Kidney (tissue), 14 donors: ENCODE data around the gene DNAAF1. TPM values are rescaled to one million over a fixed set of nuclear protein-coding genes. Genes with fewer than 3 reads are reported as not detected.

Experiments used
- DNase-seq, 5 donors: peaks; one replicate each; pipeline ENCODE4 v3.0.0-alpha.2; 2013 to 2020
- FAIRE-seq: peaks from 2 replicates; lab custom pipeline; 2012; peaks lifted over from hg19 to GRCh38; lab: Jason Lieb, UNC
- H3K27ac ChIP-seq, 2 donors: one replicate each; pipeline ENCODE4 v1.7.0; 2013; ENCODE audit warnings: low read depth in 2 of 2, low read length in 2 of 2, inconsistent platforms in 1 of 2
- H3K27me3 ChIP-seq: one replicate; pipeline ENCODE4 v1.7.1; 2013; ENCODE audit warnings: low read length, inconsistent platforms; ENCODE audit not compliant: control insufficient read depth, insufficient read depth
- H3K36me3 ChIP-seq, 3 donors: one replicate each; pipeline versions ENCODE4 v1.7.0 to v1.7.1; 2013; ENCODE audit warnings: low read length in 3 of 3, control low read depth in 1 of 3, inconsistent platforms in 1 of 3; ENCODE audit not compliant: insufficient read depth in 3 of 3, control insufficient read depth in 2 of 3
- H3K4me1 ChIP-seq, 3 donors: one replicate each; pipeline versions ENCODE4 v1.7.0 to v1.7.1; 2013; ENCODE audit warnings: low read length in 3 of 3, inconsistent platforms in 1 of 3, low read depth in 1 of 3; ENCODE audit not compliant: control insufficient read depth in 2 of 3, insufficient read depth in 2 of 3
- H3K4me3 ChIP-seq, 3 donors: one replicate each; pipeline versions ENCODE4 v1.7.0 to v1.8.1; 2013; ENCODE audit warnings: low read length in 3 of 3, control low read depth in 1 of 3, inconsistent platforms in 1 of 3
- H3K9ac ChIP-seq, 3 donors: one replicate each; pipeline versions ENCODE4 v1.7.0 to v1.7.1; 2013; ENCODE audit warnings: low read length in 3 of 3, control low read depth in 1 of 3, inconsistent platforms in 1 of 3
- H3K9me3 ChIP-seq, 3 donors: one replicate each; pipeline versions ENCODE4 v1.7.0 to v1.7.1; 2013; ENCODE audit warnings: low read length in 3 of 3, control low read depth in 1 of 3, inconsistent platforms in 1 of 3; ENCODE audit not compliant: control insufficient read depth in 2 of 3, insufficient read depth in 1 of 3
- intact Hi-C: fragments of 100-400 bp; cut with DNase I; formaldehyde crosslinking; loops from one replicate; pipeline ENCODE4 v1.11.1; 2022
- polyA plus RNA-seq: library from polyadenylated mRNA; stranded (reverse); fragments of 350-450 nt; fragmentation: Illumina TruSeq; extraction: RNeasy Lipid Tissue Mini Kit (QIAGEN cat#74804); gene quantifications from one replicate; pipeline ENCODE4 v1.2.3, GENCODE V29; 2014; ENCODE audit warnings: low read depth, low replicate concordance; ENCODE audit not compliant: insufficient read depth
- total RNA-seq: library from RNA; stranded (reverse); fragmentation: NEBNext Ultra II Directional; extraction: Animal tissue kit (Norgen Biotek cat#: 25700); gene quantifications from one replicate; pipeline ENCODE4 v1.2.1, GENCODE V29; 2021
- TF ChIP-seq, protein P1 (sequence below): IDR thresholded peaks from 3 replicates; pipeline ENCODE4 v1.5.1; 2012; ENCODE audit warnings: mild to moderate bottlenecking, moderate library complexity, borderline replicate concordance; ENCODE audit not compliant: insufficient read depth; ENCODE audit errors: extremely low read depth
- donor health status: control.
- donor health status: control.
- donor health status: control.
- donor health status: control.
- donor health status: control.
- donor health status: DM: yes; HTN: yes; CAD: no.
- donor health status: Normal renal cell carcinoma (clear cell type).

DNAAF1 gene
- total and polyA plus RNA-seq, 2 donors from 2014 or later: 2.4 to 4.8 TPM

GRCh38 chr16:84159800-84160199, 14.7 kb downstream of the DNAAF1 start:
- intact Hi-C loops: no loop called here
- no peaks in the 10 kb centered on the region for H3K27me3 ChIP-seq
- no peak overlapping the region for H3K4me3 ChIP-seq
- FAIRE-seq (no peak), DNase-seq (no peak)
- no peaks in the 10 kb centered on the region for H3K9me3 ChIP-seq
- H3K4me1 ChIP-seq: no peaks in the 10 kb centered on the region
- H3K9ac ChIP-seq: no peak overlapping the region
- no peak overlapping the region for H3K27ac ChIP-seq
- no peaks in the 10 kb centered on the region for H3K36me3 ChIP-seq
- TF ChIP-seq, protein P1, sequence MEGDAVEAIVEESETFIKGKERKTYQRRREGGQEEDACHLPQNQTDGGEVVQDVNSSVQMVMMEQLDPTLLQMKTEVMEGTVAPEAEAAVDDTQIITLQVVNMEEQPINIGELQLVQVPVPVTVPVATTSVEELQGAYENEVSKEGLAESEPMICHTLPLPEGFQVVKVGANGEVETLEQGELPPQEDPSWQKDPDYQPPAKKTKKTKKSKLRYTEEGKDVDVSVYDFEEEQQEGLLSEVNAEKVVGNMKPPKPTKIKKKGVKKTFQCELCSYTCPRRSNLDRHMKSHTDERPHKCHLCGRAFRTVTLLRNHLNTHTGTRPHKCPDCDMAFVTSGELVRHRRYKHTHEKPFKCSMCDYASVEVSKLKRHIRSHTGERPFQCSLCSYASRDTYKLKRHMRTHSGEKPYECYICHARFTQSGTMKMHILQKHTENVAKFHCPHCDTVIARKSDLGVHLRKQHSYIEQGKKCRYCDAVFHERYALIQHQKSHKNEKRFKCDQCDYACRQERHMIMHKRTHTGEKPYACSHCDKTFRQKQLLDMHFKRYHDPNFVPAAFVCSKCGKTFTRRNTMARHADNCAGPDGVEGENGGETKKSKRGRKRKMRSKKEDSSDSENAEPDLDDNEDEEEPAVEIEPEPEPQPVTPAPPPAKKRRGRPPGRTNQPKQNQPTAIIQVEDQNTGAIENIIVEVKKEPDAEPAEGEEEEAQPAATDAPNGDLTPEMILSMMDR: no peak

- Histone ChIP-seq H3K27ac (no peak overlapping the region), H3K36me3 (no peaks in the 10 kb centered on the region), H3K27me3 (no peaks in the 10 kb centered on the region), H3K9me3 (no peaks in the 10 kb centered on the region), H3K9ac (no peak overlapping the region), H3K4me3 (no peak overlapping the region), H3K4me1 (no peaks in the 10 kb centered on the region)
- intact Hi-C loops: no loop called here
- DNase-seq: no peak
- TF ChIP-seq, protein P1: no peak
- no peak for FAIRE-seq
Measured at GRCh38 chr16:84161037-84161436, 15.9 kb downstream of the DNAAF1 start.

DNA sequence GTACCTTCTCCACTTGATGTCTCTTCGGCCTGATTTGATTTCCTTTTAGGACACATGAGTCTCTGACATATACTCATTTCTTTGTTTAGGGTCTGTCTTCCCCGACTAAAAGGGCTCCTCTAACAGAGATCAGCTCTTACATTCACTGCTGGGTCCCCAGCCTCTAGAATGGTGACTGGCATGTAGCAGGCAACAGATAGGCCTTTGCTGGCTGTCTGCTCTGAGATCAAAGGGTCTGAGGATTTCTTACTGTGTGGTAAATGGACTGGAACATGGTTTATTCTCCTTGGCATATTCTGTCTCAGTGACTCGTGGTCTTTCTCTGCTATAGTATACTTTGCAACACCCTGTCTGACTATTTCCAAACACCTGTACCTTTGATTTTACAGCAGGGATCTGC, 16.7 kb downstream of the DNAAF1 start:
- H3K27ac ChIP-seq: no peak overlapping the region
- H3K4me3 ChIP-seq: no peak overlapping the region
- H3K4me1 ChIP-seq: no peaks in the 10 kb centered on the region
- H3K27me3 ChIP-seq: no peaks in the 10 kb centered on the region
- intact Hi-C loops: no loop called here
- H3K9me3 ChIP-seq: no peaks in the 10 kb centered on the region
- no peaks in the 10 kb centered on the region for H3K36me3 ChIP-seq
- TF ChIP-seq, protein P1: no peak
- no peak overlapping the region for H3K9ac ChIP-seq
- DNase-seq: peak in 3 of 5 donors; percentile 57 to 89 (median 78)
- no peak for FAIRE-seq

GRCh38 chr16:84165746-84166145, 20.6 kb downstream of the DNAAF1 start:
- Histone ChIP-seq H3K9ac (no peak overlapping the region), H3K4me1 (no peaks in the 10 kb centered on the region), H3K9me3 (no peaks in the 10 kb centered on the region), H3K4me3 (no peak overlapping the region), H3K27me3 (no peaks in the 10 kb centered on the region), H3K27ac (no peak overlapping the region), H3K36me3 (no peaks in the 10 kb centered on the region)
- intact Hi-C loops: no loop called here
- FAIRE-seq (no peak), DNase-seq (no peak)
- TF ChIP-seq, protein P1: no peak
